ENCODE data around the gene TMEM132A. TPM values are rescaled to one million over a fixed set of nuclear protein-coding genes. Genes with fewer than 3 reads are reported as not detected.

TMEM132A gene
- total RNA-seq (2021; ENCODE audit: unreplicated experiment) (154 TPM), Bru-seq, nascent RNA (percentile 64 among the genes with signal in this experiment), BruChase-seq, experiment 1, labeled RNA remaining after a 2-hour chase (percentile 75 among the genes with signal in this experiment), BruChase-seq, experiment 2, labeled RNA remaining after a 6-hour chase (percentile 80 among the genes with signal in this experiment)
- 211 TPM for polyA plus RNA-seq (2012; ENCODE audit: insufficient read length)
- long read RNA-seq, transcript TMEM132A-209 (2 exons, 591 nt): minor isoform, 8 of 197 reads
- long read RNA-seq, transcript TMEM132A-201 (11 exons, 3,480 nt): minor isoform, 14 of 197 reads
- long read RNA-seq, transcript TMEM132A-202 (11 exons, 3,346 nt): major isoform, 15 of 197 reads
- long read RNA-seq, partial matches to known transcripts: 124 of 197 reads
- long read RNA-seq, other reads (novel, unspliced or antisense): 36 of 197 reads

GRCh38 chr11:60924110-60924905, at the start of gene TMEM132A:
Gene TMEM132A, plus strand, starts transcription at chr11:60924460. Its CDS starts 174 bp downstream, at chr11:60924634.
- no TSS peak for BruUV-seq (replicated peaks)
- intact Hi-C loops (cut with micrococcal nuclease; ENCODE audit: unreplicated experiment): no loop called here
- Histone ChIP-seq H3K9me3 (ENCODE audit: control insufficient read depth, insufficient read depth, low read depth, low read length) (no peaks in the 10 kb centered on the region), H3K4me1 (ENCODE audit: control insufficient read depth, insufficient read depth, low read length) (peaks cover 18% of the 10 kb centered on the region), H3K36me3 (ENCODE audit: control insufficient read depth, insufficient read depth, low read length) (no peaks in the 10 kb centered on the region; the same call in none of the 2 replicates), H3K4me3 (ENCODE audit: low read depth in 2 of 2, low read length in 2 of 2) (peak within 1 kb of the TSS; percentile 67 to 75), H3K27ac (ENCODE audit: low read length) (peak within 1 kb of the TSS; percentile 77), H3K27me3 (ENCODE audit: control insufficient read depth, insufficient read depth, low read length) (no peaks in the 10 kb centered on the region)
- POLR2A ChIA-PET: no interaction called here
- DNase-seq (ENCODE audit: low read depth, low spot score) (no peak), ATAC-seq (peak; percentile 95)
- CTCF ChIA-PET: interaction anchor here (0.5 kb wide), 1 partner anchor 92 kb away, joined by 5 read pairs; no protein-coding TSS in a partner anchor
- in situ Hi-C loops (cut with HindIII; ENCODE audit: low pct_unique_long_range_greater_than_20kb, low sequenced_read_pairs): no loop called here
- no peak; the same call in 1 of the 2 replicates for TF ChIP-seq SIN3A (IDR thresholded peaks at IDR 0.05; ENCODE audit: borderline replicate concordance, insufficient read depth, low read depth, low read length)
- no peak for TF ChIP-seq TCF7L2 (IDR thresholded peaks at IDR 0.05; ENCODE audit: low read depth, low read length)
- no peak; the same call in 1 of the 2 replicates for TF ChIP-seq CTCF (IDR thresholded peaks at IDR 0.05)
- peak; percentile 32; the same call in 1 of the 2 replicates for TF ChIP-seq POLR2AphosphoS5 (IDR thresholded peaks at IDR 0.05; ENCODE audit: low read depth, low read length)
- 0 out of 4 replicates have a peak, but pooled peaks of 1 of the 2 experiments have one; percentile 21 for TF ChIP-seq REST (IDR thresholded peaks at IDR 0.05; ENCODE audit: insufficient read depth in 1 of 2, low read depth in 2 of 2, low read length in 1 of 2)

GRCh38 chr11:60875366-60876167, 48.7 kb upstream of the TMEM132A start:
- ATAC-seq (no peak), DNase-seq (ENCODE audit: low read depth, low spot score) (no peak)
- Histone ChIP-seq H3K27me3 (ENCODE audit: control insufficient read depth, insufficient read depth, low read length) (no peaks in the 10 kb centered on the region), H3K36me3 (ENCODE audit: control insufficient read depth, insufficient read depth, low read length) (no peaks in the 10 kb centered on the region), H3K9me3 (ENCODE audit: control insufficient read depth, insufficient read depth, low read depth, low read length) (no peaks in the 10 kb centered on the region), H3K4me3 (ENCODE audit: low read depth in 2 of 2, low read length in 2 of 2) (no peak overlapping the region), H3K4me1 (ENCODE audit: control insufficient read depth, insufficient read depth, low read length) (no peaks in the 10 kb centered on the region), H3K27ac (ENCODE audit: low read length) (no peak overlapping the region)
- CTCF ChIA-PET: no interaction called here
- no TSS peak for BruUV-seq (replicated peaks)
- in situ Hi-C loops (cut with HindIII; ENCODE audit: low pct_unique_long_range_greater_than_20kb, low sequenced_read_pairs): no loop called here
- TF ChIP-seq SIN3A (IDR thresholded peaks at IDR 0.05; ENCODE audit: borderline replicate concordance, insufficient read depth, low read depth, low read length) (no peak), CTCF (IDR thresholded peaks at IDR 0.05) (no peak), REST (IDR thresholded peaks at IDR 0.05; ENCODE audit: insufficient read depth in 1 of 2, low read depth in 2 of 2, low read length in 1 of 2) (no peak), TCF7L2 (IDR thresholded peaks at IDR 0.05; ENCODE audit: low read depth, low read length) (no peak), POLR2AphosphoS5 (IDR thresholded peaks at IDR 0.05; ENCODE audit: low read depth, low read length) (no peak)
- intact Hi-C loops (cut with micrococcal nuclease; ENCODE audit: unreplicated experiment): no loop called here
- POLR2A ChIA-PET: no interaction called here

All from Panc1 (cell line).